GM18867 (cell line): ENCODE measurements around the gene OSMR.

Source experiments
- ATAC-seq: cut with Tn5 transposase; IDR thresholded peaks from one replicate; pipeline ENCODE4 v1.9.1; 2021; ENCODE audit warnings: mild to moderate bottlenecking, moderate library complexity; ENCODE audit not compliant: unreplicated experiment

The OSMR gene

GRCh38 chr5:38845526-38846378 lies at the start of gene OSMR:
TSS of gene OSMR (plus strand) at chr5:38846012. CDS start at chr5:38869045, 23,033 bp downstream.
- no peak for ATAC-seq

- no peak for ATAC-seq
Observed at GRCh38 chr5:38796742-38797108, 49.1 kb upstream of the OSMR start.

- ATAC-seq: no peak
Observed at GRCh38 chr5:38797838-38798237, 48.0 kb upstream of the OSMR start.

DNA sequence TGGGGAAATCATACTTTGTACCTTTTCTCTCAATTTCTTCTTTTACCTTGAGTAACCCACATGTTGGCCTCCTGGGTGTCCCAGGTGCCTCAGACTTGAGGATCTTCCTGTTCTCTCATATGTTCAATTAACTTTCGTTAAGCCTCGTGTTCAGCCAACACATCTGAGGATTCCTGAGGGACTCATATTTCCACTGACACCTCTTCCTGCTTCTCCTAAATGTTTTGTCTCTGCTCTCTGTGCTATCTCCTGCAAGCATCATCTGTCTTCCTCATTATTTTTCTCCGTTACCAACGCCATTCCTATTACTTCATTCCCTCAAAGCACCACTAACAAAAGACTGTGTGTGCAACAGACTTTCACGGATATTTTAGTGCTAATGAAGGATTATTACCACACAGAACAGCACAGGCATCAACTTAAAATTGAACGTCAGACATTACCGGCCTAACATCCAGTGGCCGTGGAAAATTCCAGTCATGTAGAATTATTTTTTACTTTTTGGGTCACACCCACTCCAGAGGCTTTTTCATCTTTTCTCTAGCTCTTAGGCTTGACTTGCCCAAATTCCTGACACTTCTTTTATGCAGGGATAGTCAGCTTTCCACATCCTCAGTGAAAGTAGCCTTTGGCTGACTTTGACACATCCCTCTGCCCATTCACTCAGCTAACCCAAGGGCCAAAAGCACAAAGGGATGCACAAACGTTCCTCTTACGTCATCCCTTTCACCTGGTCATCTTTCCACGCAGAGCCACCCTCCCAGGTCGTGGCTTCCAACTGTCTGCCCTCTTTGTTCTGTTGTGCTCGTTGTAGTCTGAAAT lies 46.0 kb upstream of the OSMR start:
- ATAC-seq: no peak

DNA sequence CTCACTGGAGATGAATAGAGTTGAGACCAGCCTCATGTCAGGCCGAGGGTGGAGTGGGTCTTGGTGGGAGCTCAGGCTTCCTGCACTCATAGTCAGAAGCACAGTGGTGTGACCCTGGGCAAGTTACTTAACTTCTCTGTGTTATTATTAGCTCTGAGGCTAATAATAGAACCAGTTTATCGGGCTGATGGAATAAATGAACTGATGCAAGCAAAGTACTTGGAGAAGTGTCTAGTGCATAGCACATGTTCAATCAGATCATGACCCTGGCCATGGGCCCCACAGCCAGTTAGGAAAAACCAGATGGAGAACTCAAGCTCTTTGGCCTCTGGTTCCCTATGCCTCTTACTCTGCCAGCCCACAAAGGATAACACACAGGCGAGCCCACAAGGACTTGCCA lies 45.3 kb upstream of the OSMR start:
- ATAC-seq: no peak

- ATAC-seq: no peak
Observed at GRCh38 chr5:38802125-38802524, 43.7 kb upstream of the OSMR start.

DNA sequence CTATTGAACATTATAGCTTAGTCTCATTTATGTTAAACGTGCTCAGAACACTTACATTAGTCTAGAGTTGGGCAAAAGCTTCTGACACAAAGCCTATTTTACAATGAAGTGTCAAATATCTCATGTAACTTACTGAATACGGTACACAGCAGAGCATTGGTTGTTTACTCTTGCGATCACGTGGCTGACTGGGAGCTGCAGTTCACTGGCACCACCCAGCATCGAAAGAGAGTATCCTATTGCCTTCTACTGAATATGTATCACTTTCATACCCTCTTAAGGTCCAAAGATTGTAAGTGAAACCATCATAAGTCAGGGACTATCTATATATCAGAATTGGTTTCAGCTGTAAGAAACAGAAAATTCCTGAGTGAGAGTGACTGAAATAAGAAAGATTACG lies 42.6 kb upstream of the OSMR start:
- ATAC-seq: no peak

DNA sequence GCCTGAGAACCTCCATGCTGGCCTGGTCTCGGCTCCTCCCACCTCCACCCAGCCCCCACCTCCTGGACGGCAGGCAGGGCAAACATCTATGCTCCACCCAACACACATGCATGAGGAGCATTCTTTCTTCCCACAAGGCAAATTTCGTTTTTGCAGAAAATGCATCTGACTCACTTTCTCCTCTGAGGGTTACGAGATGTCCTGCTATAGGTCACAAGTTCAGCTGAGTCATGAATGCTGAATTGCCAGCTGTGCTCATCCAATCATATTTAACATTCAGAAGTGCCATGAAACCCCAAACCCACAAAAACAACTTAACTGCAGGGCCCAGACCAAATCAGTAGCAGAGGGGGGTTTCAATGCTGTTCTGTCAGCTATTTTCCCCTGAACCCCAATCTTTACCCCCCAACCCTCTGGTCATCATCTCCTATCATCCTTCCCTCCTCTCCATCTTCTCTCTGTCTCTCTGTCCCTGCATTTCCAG lies 39.0 kb upstream of the OSMR start:
- ATAC-seq: no peak

- no peak for ATAC-seq
Observed at GRCh38 chr5:38807570-38808483, 38.0 kb upstream of the OSMR start.

GRCh38 chr5:38808666-38809343 lies 37.0 kb upstream of the OSMR start:
- no peak for ATAC-seq

- ATAC-seq: peak; percentile 81
Observed at GRCh38 chr5:38809388-38810359, 36.1 kb upstream of the OSMR start.

GRCh38 chr5:38814879-38815278 lies 30.9 kb upstream of the OSMR start:
- no peak for ATAC-seq

GRCh38 chr5:38816083-38817030 lies 29.5 kb upstream of the OSMR start:
- ATAC-seq: no peak

GRCh38 chr5:38821679-38822078 lies 24.1 kb upstream of the OSMR start:
- ATAC-seq: no peak

- no peak for ATAC-seq
Observed at GRCh38 chr5:38823503-38823902, 22.3 kb upstream of the OSMR start.

GRCh38 chr5:38824821-38825220 lies 21.0 kb upstream of the OSMR start:
- ATAC-seq: no peak

DNA sequence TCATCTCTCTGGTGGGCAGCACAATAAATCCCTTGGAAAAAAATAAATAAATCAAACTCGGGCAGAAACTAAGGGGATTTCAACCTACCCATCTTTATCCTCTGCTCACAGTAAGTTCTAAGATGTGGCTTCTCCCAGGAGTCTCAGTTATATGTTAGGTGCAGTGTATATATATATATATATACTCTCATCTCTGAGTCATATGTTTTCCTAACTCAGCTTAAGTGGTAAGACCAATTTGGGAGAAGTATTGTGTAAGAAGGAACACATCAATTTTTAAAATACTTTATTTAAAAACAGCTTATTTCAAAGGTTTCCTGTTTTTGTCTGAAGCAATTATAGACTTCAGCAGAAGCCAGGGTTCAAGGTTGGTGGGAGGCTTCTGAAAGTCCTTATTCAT lies 20.3 kb upstream of the OSMR start:
- ATAC-seq: no peak

DNA sequence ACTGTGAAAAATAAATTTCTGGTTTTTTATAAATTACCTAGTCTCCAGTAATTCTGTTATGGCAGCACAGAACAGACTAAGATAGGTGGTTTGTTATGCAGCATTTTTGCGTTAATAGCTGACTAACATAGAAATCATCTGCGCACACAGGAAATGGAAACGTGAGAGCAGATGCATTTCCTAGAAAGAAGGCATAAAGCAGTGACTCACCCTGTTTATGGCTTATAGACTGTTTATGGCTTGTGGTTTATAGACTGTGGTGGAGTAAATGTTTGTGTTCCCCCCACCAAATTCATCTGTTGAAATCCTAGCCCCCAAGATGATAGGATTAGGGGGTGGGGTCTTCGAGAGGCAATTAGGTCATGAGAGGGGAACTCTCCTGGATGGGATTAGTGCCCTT lies 18.3 kb upstream of the OSMR start:
- no peak for ATAC-seq
